PC-3 (cell line): Measurements from ENCODE around the gene SLC44A1. TPM values are rescaled to one million over a fixed set of nuclear protein-coding genes. Genes with fewer than 3 reads are reported as not detected.
A peak's percentile ranks its signal among the peaks of the same experiment; 100 is the strongest.

Experiments
- ATAC-seq: fragments of 200-7000 bp; cut with Tn5 transposase; 2 replicates; pipeline ENCODE4 v1.9.1; 2020; ENCODE audit warnings: mild to moderate bottlenecking, moderate library complexity
- BruUV-seq: library from RNA; stranded (reverse); fragments of 400-500 nt; replicated peaks from 2 replicates; lab custom pipeline; 2021; lab: Mats Ljungman, UMichigan
- CTCF ChIA-PET: fragments of 300-600 bp; sonication (Branson Sonifier 250); formaldehyde crosslinking; loops from one replicate; lab custom pipeline; 2022; ENCODE audit warnings: antibody characterized with exemption; lab: Charles Lee
- POLR2A ChIA-PET: fragments of 300-600 bp; sonication (Branson Sonifier 250); formaldehyde crosslinking; loops from one replicate; lab custom pipeline; 2022; ENCODE audit warnings: antibody characterized with exemption; ENCODE audit not compliant: unreplicated experiment; lab: Charles Lee
- DNase-seq: peaks from one replicate; pipeline ENCODE4 v3.0.0-alpha.2; 2015
- H2AFZ ChIP-seq: fragments of 300-600 bp; sonication (generic); 2 replicates; pipeline ENCODE4 v1.6.0; 2016; ENCODE audit warnings: antibody characterized with exemption, low read length
- H3F3A ChIP-seq: fragments of 300-600 bp; sonication (generic); one replicate; pipeline ENCODE4 v1.6.0; 2017; ENCODE audit warnings: antibody characterized with exemption, low read length, control low read depth, mild to moderate bottlenecking; ENCODE audit not compliant: unreplicated experiment
- H3K27ac ChIP-seq: fragments of 300-600 bp; sonication (generic); 2 replicates; pipeline ENCODE4 v1.5.1; 2016; ENCODE audit warnings: mild to moderate bottlenecking, low read length
- H3K27me3 ChIP-seq: fragments of 300-600 bp; sonication (generic); 2 replicates; pipeline ENCODE4 v1.6.1; 2016; ENCODE audit warnings: low read length, mixed read lengths
- H3K36me3 ChIP-seq: fragments of 300-600 bp; sonication (generic); 2 replicates; pipeline ENCODE4 v1.6.1; 2016; ENCODE audit warnings: low read depth, mixed run types, low read length, mixed read lengths
- H3K4me1 ChIP-seq: fragments of 300-600 bp; sonication (generic); 2 replicates; pipeline ENCODE4 v1.5.1; 2016; ENCODE audit warnings: low read length; ENCODE audit not compliant: insufficient read depth
- H3K4me2 ChIP-seq: fragments of 300-600 bp; sonication (generic); 2 replicates; pipeline ENCODE4 v1.6.0; 2016; ENCODE audit warnings: low read length
- H3K4me3 ChIP-seq: fragments of 300-600 bp; sonication (generic); 2 replicates; pipeline ENCODE4 v1.5.1; 2016; ENCODE audit warnings: mild to moderate bottlenecking, low read length, mixed read lengths
- H3K79me2 ChIP-seq: fragments of 300-600 bp; sonication (generic); 2 replicates; pipeline ENCODE4 v1.6.1; 2017; ENCODE audit warnings: low read length, mixed read lengths
- H3K9ac ChIP-seq: fragments of 300-600 bp; sonication (generic); 2 replicates; pipeline ENCODE4 v1.6.0; 2016; ENCODE audit warnings: mild to moderate bottlenecking, low read length
- H3K9me2 ChIP-seq: fragments of 300-600 bp; sonication (generic); replicated peaks from 2 replicates; pipeline ENCODE4 v1.6.1; 2016; ENCODE audit warnings: mixed run types, low read length, mixed read lengths
- H3K9me3 ChIP-seq: fragments of 300-600 bp; sonication (generic); 2 replicates; pipeline ENCODE4 v1.6.1; 2016; ENCODE audit warnings: low read length, mixed read lengths
- H4K20me1 ChIP-seq: fragments of 300-600 bp; sonication (generic); 2 replicates; pipeline ENCODE4 v1.6.1; 2016; ENCODE audit warnings: low read length, mixed read lengths
- EZH2 ChIP-seq: fragments of 300-600 bp; sonication (generic); IDR thresholded peaks from one replicate; pipeline ENCODE4 v1.6.1; 2017; ENCODE audit warnings: antibody characterized with exemption, mild to moderate bottlenecking, low read length; ENCODE audit not compliant: unreplicated experiment
- EZH2phosphoT487 ChIP-seq: fragments of 300-600 bp; sonication (generic); IDR thresholded peaks from 2 replicates; pipeline ENCODE4 v1.6.1; 2018; ENCODE audit warnings: mild to moderate bottlenecking, antibody characterized with exemption, low read length, borderline replicate concordance
- intact Hi-C: fragments of 100-400 bp; cut with micrococcal nuclease; formaldehyde crosslinking; loops from 2 replicates; pipeline ENCODE4 v1.9.0; 2023
- total RNA-seq: library from RNA; depleted of rRNA; stranded (reverse); fragments of >200 nt; gene quantifications from 2 replicates; pipeline ENCODE4 v1.2.3, GENCODE V29; 2014
- TF ChIP-seq, protein P1 (sequence below): fragments of 300-600 bp; sonication (generic); conservative IDR thresholded peaks from 2 replicates; pipeline ENCODE4 v1.5.1; 2017; ENCODE audit warnings: antibody characterized with exemption, low read depth, mild to moderate bottlenecking, low read length

SLC44A1 gene
- total RNA-seq, 1 experiment from 2014 or later = 16.1 TPM

GRCh38 chr9:105376893-105377292, 132.4 kb downstream of the SLC44A1 start:
- POLR2A ChIA-PET = no interaction called here
- H3K36me3 ChIP-seq = peaks cover 3% of the 10 kb centered on the region; the same call in 1 of the 2 replicates
- intact Hi-C loops = no loop called here
- ATAC-seq (peak; percentile 98), DNase-seq (peak; percentile 66)
- no peak overlapping the region for H3K9ac ChIP-seq
- H3K27me3 ChIP-seq = no peaks in the 10 kb centered on the region
- H3K27ac ChIP-seq = peak overlapping the region; percentile 75
- H3K9me2 ChIP-seq = no peaks in the 10 kb centered on the region
- CTCF ChIA-PET = no interaction called here
- no peaks in the 10 kb centered on the region for H3K79me2 ChIP-seq
- H4K20me1 ChIP-seq = no peaks in the 10 kb centered on the region
- peaks cover 9% of the 10 kb centered on the region for H3K4me1 ChIP-seq
- no peak overlapping the region for H2AFZ ChIP-seq
- no peak overlapping the region for H3K4me3 ChIP-seq
- no peaks in the 10 kb centered on the region for H3F3A ChIP-seq
- no TSS peak for BruUV-seq
- TF ChIP-seq, protein P1, sequence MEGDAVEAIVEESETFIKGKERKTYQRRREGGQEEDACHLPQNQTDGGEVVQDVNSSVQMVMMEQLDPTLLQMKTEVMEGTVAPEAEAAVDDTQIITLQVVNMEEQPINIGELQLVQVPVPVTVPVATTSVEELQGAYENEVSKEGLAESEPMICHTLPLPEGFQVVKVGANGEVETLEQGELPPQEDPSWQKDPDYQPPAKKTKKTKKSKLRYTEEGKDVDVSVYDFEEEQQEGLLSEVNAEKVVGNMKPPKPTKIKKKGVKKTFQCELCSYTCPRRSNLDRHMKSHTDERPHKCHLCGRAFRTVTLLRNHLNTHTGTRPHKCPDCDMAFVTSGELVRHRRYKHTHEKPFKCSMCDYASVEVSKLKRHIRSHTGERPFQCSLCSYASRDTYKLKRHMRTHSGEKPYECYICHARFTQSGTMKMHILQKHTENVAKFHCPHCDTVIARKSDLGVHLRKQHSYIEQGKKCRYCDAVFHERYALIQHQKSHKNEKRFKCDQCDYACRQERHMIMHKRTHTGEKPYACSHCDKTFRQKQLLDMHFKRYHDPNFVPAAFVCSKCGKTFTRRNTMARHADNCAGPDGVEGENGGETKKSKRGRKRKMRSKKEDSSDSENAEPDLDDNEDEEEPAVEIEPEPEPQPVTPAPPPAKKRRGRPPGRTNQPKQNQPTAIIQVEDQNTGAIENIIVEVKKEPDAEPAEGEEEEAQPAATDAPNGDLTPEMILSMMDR = no peak
- TF ChIP-seq EZH2phosphoT487 (no peak), EZH2 (no peak)
- no peaks in the 10 kb centered on the region for H3K9me3 ChIP-seq
- no peak overlapping the region; the same call in 1 of the 2 replicates for H3K4me2 ChIP-seq

DNA sequence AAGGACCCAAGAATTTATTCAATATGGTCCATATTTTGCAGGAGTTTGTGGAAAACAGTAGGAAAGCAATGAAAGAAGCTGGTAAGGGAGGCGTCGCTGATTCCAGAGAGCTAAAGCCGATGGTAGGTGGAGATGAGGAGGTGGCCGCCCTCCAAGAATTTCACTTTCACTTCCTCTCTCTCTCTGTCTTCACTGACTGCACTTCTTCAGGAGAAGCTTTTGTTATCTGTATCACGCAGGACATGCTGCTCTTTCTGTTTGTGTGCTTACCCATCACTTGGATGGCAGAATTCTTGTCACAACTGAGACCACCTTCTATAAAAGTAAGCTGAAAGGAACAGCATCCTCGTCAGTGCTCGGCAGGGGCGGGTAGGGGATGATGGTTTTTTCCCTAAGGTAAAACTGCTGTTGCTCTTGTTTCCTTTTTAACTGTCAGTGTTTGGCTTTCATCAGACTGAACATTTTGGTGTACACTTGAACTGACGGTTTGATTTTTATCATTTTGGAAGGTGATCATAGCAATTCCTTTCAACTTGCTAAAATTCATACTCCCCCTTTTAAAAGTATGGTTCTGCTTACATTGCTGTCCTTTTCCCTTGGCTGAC, 141.0 kb downstream of the SLC44A1 start:
- Histone ChIP-seq H3K9ac (no peak overlapping the region), H3K4me2 (no peak overlapping the region), H3K4me3 (no peak overlapping the region), H3K9me2 (no peaks in the 10 kb centered on the region), H3K9me3 (no peaks in the 10 kb centered on the region), H3K36me3 (no peaks in the 10 kb centered on the region), H4K20me1 (no peaks in the 10 kb centered on the region), H3K27me3 (no peaks in the 10 kb centered on the region), H2AFZ (no peak overlapping the region), H3K79me2 (no peaks in the 10 kb centered on the region), H3F3A (no peaks in the 10 kb centered on the region), H3K27ac (no peak overlapping the region), H3K4me1 (no peaks in the 10 kb centered on the region)
- DNase-seq (no peak), ATAC-seq (no peak)
- intact Hi-C loops = no loop called here
- POLR2A ChIA-PET = no interaction called here
- TF ChIP-seq EZH2 = no peak
- TF ChIP-seq, protein P1 = no peak
- no peak for TF ChIP-seq EZH2phosphoT487
- no TSS peak for BruUV-seq
- CTCF ChIA-PET = no interaction called here

GRCh38 chr9:105389796-105390195, 145.3 kb downstream of the SLC44A1 start:
- no peak for DNase-seq
- Histone ChIP-seq H3K9me3 (no peaks in the 10 kb centered on the region), H3K27me3 (no peaks in the 10 kb centered on the region), H3K9ac (no peak overlapping the region), H3K9me2 (no peaks in the 10 kb centered on the region), H3K4me1 (no peaks in the 10 kb centered on the region), H3K27ac (no peak overlapping the region), H3K79me2 (no peaks in the 10 kb centered on the region), H3K36me3 (no peaks in the 10 kb centered on the region), H3K4me2 (no peak overlapping the region), H2AFZ (no peak overlapping the region), H3F3A (no peaks in the 10 kb centered on the region), H4K20me1 (no peaks in the 10 kb centered on the region), H3K4me3 (no peak overlapping the region)
- ATAC-seq = no peak
- no TSS peak for BruUV-seq
- intact Hi-C loops = no loop called here
- TF ChIP-seq EZH2 (no peak), EZH2phosphoT487 (no peak)
- TF ChIP-seq, protein P1 = no peak
- ChIA-PET CTCF (no interaction called here), POLR2A (no interaction called here)
